Nephron (organoid): ENCODE measurements around the gene DLGAP1.
"Not testable (repeated sequence)": the region's sequence is repeated elsewhere in the genome, so short reads cannot be mapped to it uniquely, and the experiment has no call there.

Source experiments
- H3K27ac Mint-ChIP-seq, 3 experiments: 2 replicates each; pipeline ENCODE4 v1.8.0; 2020; ENCODE audit warnings: mixed read lengths in 3 of 3, mild to moderate bottlenecking in 2 of 3, moderate library complexity in 1 of 3
- H3K27me3 Mint-ChIP-seq: 2 replicates; pipeline ENCODE4 v1.8.0; 2021; ENCODE audit warnings: low read depth, mild to moderate bottlenecking, moderate library complexity, mixed read lengths
- H3K36me3 Mint-ChIP-seq: 2 replicates; pipeline ENCODE4 v1.8.0; 2020; ENCODE audit warnings: low read depth, mixed read lengths
- H3K4me1 Mint-ChIP-seq: 2 replicates; pipeline ENCODE4 v1.8.0; 2020; ENCODE audit warnings: mixed read lengths
- H3K4me3 Mint-ChIP-seq, 3 experiments: 2 replicates each; pipeline ENCODE4 v1.8.0; 2020; ENCODE audit warnings: mild to moderate bottlenecking in 3 of 3, mixed read lengths in 3 of 3, moderate library complexity in 2 of 3
- H3K9me3 Mint-ChIP-seq: 2 replicates; pipeline ENCODE4 v1.8.0; 2020; ENCODE audit warnings: mixed read lengths
- TF ChIP-seq, protein P1 (sequence below), 3 experiments: fragments of 200-600 bp; sonication (generic); IDR thresholded peaks; one replicate each; pipeline ENCODE4 v1.5.0; 2021; ENCODE audit warnings: antibody characterized with exemption in 3 of 3; ENCODE audit not compliant: unreplicated experiment in 3 of 3

The DLGAP1 gene

DNA sequence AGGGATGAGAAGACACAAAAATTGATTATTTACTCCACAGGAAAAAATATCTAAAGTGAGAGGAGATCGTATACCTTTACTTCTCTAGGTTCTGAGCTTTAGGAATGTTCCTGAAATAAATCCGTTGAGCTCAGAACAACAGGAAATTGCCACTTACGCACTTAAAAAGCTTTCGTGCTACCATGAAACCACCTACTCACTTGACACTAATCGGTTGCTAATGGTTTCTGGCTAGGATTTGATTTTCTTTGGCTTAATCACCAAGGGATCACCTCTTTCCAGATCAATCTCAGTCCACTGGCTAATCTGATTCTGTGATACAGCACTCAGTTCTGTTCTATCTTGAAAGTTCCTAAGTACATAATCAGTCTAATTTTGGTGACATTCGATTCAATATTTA, 419.6 kb downstream of the DLGAP1 start:
- Mint-ChIP-seq H3K4me3 (no peak overlapping the region), H3K9me3 (no peaks in the 10 kb centered on the region), H3K36me3 (no peaks in the 10 kb centered on the region), H3K27ac (no peak overlapping the region), H3K27me3 (no peaks in the 10 kb centered on the region), H3K4me1 (no peaks in the 10 kb centered on the region)
- TF ChIP-seq, protein P1, sequence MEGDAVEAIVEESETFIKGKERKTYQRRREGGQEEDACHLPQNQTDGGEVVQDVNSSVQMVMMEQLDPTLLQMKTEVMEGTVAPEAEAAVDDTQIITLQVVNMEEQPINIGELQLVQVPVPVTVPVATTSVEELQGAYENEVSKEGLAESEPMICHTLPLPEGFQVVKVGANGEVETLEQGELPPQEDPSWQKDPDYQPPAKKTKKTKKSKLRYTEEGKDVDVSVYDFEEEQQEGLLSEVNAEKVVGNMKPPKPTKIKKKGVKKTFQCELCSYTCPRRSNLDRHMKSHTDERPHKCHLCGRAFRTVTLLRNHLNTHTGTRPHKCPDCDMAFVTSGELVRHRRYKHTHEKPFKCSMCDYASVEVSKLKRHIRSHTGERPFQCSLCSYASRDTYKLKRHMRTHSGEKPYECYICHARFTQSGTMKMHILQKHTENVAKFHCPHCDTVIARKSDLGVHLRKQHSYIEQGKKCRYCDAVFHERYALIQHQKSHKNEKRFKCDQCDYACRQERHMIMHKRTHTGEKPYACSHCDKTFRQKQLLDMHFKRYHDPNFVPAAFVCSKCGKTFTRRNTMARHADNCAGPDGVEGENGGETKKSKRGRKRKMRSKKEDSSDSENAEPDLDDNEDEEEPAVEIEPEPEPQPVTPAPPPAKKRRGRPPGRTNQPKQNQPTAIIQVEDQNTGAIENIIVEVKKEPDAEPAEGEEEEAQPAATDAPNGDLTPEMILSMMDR (IDR thresholded peaks at IDR 0.05; ENCODE audit: unreplicated experiment in 3 of 3), result no peak

DNA sequence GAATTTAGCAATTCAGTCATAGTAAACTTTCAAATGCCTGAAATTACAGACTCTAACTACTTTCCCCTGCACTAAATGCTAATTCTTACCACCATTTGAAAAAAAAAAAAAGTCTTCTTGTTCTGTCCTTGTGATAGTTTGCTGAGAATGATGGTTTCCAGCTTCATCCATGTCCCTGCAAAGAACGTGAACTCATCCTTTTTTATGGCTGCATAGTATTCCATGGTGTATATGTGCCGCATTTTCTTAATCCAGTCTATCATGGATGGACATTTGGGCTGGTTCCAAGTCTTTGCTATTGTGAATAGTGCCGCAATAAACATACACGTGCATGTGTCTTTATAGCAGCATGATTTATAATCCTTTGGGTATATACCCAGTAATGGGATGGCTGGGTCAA, 420.3 kb downstream of the DLGAP1 start:
- H3K4me3 Mint-ChIP-seq, H3K27ac Mint-ChIP-seq, H3K27me3 Mint-ChIP-seq, H3K4me1 Mint-ChIP-seq, H3K36me3 Mint-ChIP-seq, H3K9me3 Mint-ChIP-seq: not testable (repeated sequence)

DNA sequence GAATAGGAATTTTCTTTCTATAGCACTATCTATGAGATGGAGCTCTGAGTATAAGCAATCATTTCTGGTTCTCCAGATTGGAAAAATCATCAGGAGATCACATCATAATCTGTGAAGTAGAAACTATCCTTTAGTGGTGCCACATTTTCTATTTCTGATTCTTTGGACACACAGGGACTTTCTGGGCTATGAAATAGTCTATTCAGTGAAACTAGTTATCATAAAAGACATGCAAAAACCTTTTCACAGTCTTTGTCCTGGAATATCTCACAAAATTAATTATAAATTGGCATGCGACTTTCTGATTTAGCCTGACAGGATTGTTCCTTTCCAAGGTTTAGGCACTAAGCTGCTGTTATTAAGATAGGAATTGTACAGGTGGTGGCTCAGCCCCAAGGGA, 428.6 kb downstream of the DLGAP1 start:
- H3K36me3 Mint-ChIP-seq, result peaks cover 4% of the 10 kb centered on the region
- no peaks in the 10 kb centered on the region for H3K9me3 Mint-ChIP-seq
- no peak overlapping the region for H3K4me3 Mint-ChIP-seq
- TF ChIP-seq, protein P1 (IDR thresholded peaks at IDR 0.05; ENCODE audit: unreplicated experiment in 3 of 3), result no peak
- H3K4me1 Mint-ChIP-seq, result no peaks in the 10 kb centered on the region
- H3K27me3 Mint-ChIP-seq, result peaks cover 3% of the 10 kb centered on the region
- no peak overlapping the region for H3K27ac Mint-ChIP-seq

DNA sequence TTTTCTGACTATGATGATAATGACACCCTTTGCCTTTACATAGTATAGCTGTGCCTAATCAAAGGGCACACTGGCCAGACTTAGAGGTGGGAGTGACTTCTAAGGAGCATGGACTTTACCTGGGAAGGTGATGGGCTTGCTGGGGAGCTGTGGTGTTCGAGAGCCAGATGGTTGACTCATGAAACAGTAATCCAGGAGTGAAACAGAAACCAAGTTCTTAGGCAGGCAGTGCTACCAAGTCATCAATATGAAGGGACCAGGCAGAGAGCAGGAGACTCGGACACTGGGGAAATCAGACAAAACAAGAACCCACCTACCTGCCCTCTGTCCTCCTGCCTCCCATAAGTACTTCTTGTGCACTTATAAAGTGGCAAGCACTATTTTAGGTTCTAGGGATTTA, 430.4 kb downstream of the DLGAP1 start:
- TF ChIP-seq, protein P1 (IDR thresholded peaks at IDR 0.05; ENCODE audit: unreplicated experiment in 3 of 3), result no peak
- Mint-ChIP-seq H3K9me3 (no peaks in the 10 kb centered on the region), H3K27ac (no peak overlapping the region), H3K4me3 (no peak overlapping the region), H3K27me3 (peaks cover 3% of the 10 kb centered on the region), H3K36me3 (peaks cover 4% of the 10 kb centered on the region), H3K4me1 (no peaks in the 10 kb centered on the region)

DNA sequence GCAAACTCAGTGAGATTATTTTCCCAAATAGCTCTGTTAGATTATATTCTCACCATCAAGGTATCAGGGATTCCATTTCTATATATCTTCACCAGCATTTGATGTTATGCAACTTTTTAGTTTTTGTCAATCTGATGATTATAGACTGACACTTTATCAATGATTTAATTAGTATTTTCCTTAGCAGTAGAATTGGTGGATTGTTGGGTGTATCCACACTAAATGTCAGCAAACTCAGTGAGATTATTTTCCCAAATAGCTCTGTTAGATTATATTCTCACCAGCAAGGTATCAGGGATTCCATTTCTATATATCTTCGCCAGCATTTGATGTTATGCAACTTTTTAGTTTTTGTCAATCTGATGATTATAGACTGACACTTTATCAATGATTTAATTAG, 432.4 kb downstream of the DLGAP1 start:
- H3K27ac Mint-ChIP-seq, H3K4me1 Mint-ChIP-seq, H3K36me3 Mint-ChIP-seq, H3K9me3 Mint-ChIP-seq, H3K4me3 Mint-ChIP-seq, H3K27me3 Mint-ChIP-seq: not testable (repeated sequence)

DNA sequence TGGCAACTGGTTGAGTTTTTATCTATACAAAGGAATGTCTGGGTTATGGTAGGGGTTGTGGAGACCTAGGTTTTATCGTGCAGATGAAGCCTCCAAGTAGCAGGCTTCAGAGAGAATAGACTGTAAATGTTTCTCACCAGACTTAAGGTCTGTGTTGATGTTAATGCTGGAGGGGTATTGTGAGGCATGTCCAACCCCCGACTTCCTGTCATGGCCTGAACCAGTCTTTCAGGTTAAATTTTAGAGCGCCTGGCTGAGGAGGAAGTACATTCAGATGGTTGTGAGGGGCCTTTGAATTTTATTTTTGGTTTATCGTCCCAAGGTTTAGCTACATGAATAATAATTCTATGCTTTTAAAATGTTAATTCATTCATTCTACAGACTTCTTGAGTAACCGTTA, 435.1 kb downstream of the DLGAP1 start:
- no peaks in the 10 kb centered on the region for H3K27me3 Mint-ChIP-seq
- H3K4me3 Mint-ChIP-seq, result no peak overlapping the region
- TF ChIP-seq, protein P1 (IDR thresholded peaks at IDR 0.05; ENCODE audit: unreplicated experiment in 3 of 3), result no peak
- no peaks in the 10 kb centered on the region for H3K4me1 Mint-ChIP-seq
- H3K36me3 Mint-ChIP-seq, result peaks cover 4% of the 10 kb centered on the region
- no peaks in the 10 kb centered on the region for H3K9me3 Mint-ChIP-seq
- H3K27ac Mint-ChIP-seq, result peak overlapping the region in 2 of 3 experiments; percentile 30 to 58

DNA sequence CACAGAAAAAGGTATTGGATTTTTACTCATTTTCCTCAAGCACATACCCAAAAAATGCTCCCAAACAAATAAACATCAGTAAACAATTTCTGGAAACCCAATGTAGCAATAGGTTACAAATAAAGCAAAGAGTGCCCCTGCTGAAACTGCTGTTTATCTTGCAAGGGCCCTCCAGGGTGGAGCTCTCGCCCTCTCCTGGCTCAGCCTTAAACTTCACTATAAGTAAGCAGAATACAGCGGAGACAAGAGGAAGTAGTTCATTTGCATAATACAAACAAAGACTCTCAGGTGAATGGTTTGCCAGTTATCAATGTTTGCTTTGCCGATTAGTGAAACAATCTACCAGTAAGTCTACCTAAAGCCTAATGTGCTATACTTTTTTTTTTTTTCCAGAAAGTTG, 437.6 kb downstream of the DLGAP1 start:
- TF ChIP-seq, protein P1 (IDR thresholded peaks at IDR 0.05; ENCODE audit: unreplicated experiment in 3 of 3), result peak in 2 of 3 experiments; percentile 22 to 31
- H3K36me3 Mint-ChIP-seq, result no peaks in the 10 kb centered on the region
- no peaks in the 10 kb centered on the region for H3K4me1 Mint-ChIP-seq
- no peak overlapping the region for H3K27ac Mint-ChIP-seq
- H3K9me3 Mint-ChIP-seq, result no peaks in the 10 kb centered on the region
- no peaks in the 10 kb centered on the region for H3K27me3 Mint-ChIP-seq
- H3K4me3 Mint-ChIP-seq, result no peak overlapping the region
